SU-DHL-6 (cell line): Measurements from ENCODE around the gene ENKD1.

Experiments
- H2AFZ ChIP-seq: fragments of 200-600 bp; sonication (generic); 2 replicates; pipeline ENCODE4 v1.6.1; 2014; ENCODE audit warnings: low read depth, mild to moderate bottlenecking, moderate library complexity, mixed read lengths, antibody characterized with exemption, low read length; ENCODE audit not compliant: severe bottlenecking
- H3F3A ChIP-seq: fragments of 200-600 bp; shearing (Covaris generic); 2 replicates; pipeline ENCODE4 v1.6.0; 2016; ENCODE audit warnings: antibody characterized with exemption, mild to moderate bottlenecking; ENCODE audit not compliant: insufficient read depth
- H3K27ac ChIP-seq: fragments of 200-600 bp; sonication (generic); 2 replicates; pipeline ENCODE4 v1.5.1; 2016; ENCODE audit warnings: low read depth, mild to moderate bottlenecking, low read length, moderate library complexity, mixed read lengths
- H3K27me3 ChIP-seq: fragments of 200-600 bp; sonication (generic), shearing (Covaris generic); 2 replicates; pipeline ENCODE4 v1.6.0; 2014; ENCODE audit warnings: mild to moderate bottlenecking, low read length
- H3K36me3 ChIP-seq: fragments of 200-600 bp; sonication (generic); 2 replicates; pipeline ENCODE4 v1.6.1; 2014; ENCODE audit warnings: mild to moderate bottlenecking, low read length, mixed read lengths
- H3K4me2 ChIP-seq: fragments of 300-600, 200-600 bp; shearing (Covaris generic), sonication (generic); 2 replicates; pipeline ENCODE4 v1.6.0; 2014; ENCODE audit warnings: low read length, low read depth, mild to moderate bottlenecking; ENCODE audit not compliant: poor library complexity, severe bottlenecking
- H3K4me3 ChIP-seq: fragments of 200-600 bp; sonication (generic); 2 replicates; pipeline ENCODE4 v1.5.1; 2014; ENCODE audit warnings: antibody characterized with exemption, low read length, mild to moderate bottlenecking, mixed read lengths; ENCODE audit not compliant: insufficient read depth, poor library complexity, severe bottlenecking
- H3K79me2 ChIP-seq: fragments of 200-600 bp; sonication (generic); 2 replicates; pipeline ENCODE4 v1.6.1; 2014; ENCODE audit warnings: mild to moderate bottlenecking, low read length, moderate library complexity; ENCODE audit not compliant: insufficient read depth
- H3K9ac ChIP-seq: fragments of 200-600 bp; sonication (generic); 2 replicates; pipeline ENCODE4 v1.7.0; 2014; ENCODE audit warnings: mild to moderate bottlenecking, low read length
- H3K9me2 ChIP-seq: fragments of 200-600 bp; sonication (generic); replicated peaks from 2 replicates; pipeline ENCODE4 v1.6.1; 2014; ENCODE audit warnings: low read length; ENCODE audit not compliant: insufficient read depth
- H3K9me3 ChIP-seq: fragments of 200-600 bp; sonication (generic); 2 replicates; pipeline ENCODE4 v1.6.1; 2014; ENCODE audit warnings: low read length, mixed read lengths; ENCODE audit not compliant: insufficient read depth
- H4K20me1 ChIP-seq: fragments of 200-600 bp; sonication (generic); 2 replicates; pipeline ENCODE4 v1.6.1; 2014; ENCODE audit warnings: low read depth, mild to moderate bottlenecking, antibody characterized with exemption, low read length, moderate library complexity, mixed read lengths
- EZH2phosphoT487 ChIP-seq: fragments of 200-600 bp; sonication (generic), shearing (Covaris generic); conservative IDR thresholded peaks from 2 replicates; pipeline ENCODE4 v1.6.1; 2018; ENCODE audit warnings: mild to moderate bottlenecking, antibody characterized with exemption, low read length, moderate library complexity, mixed read lengths
- TF ChIP-seq, protein P1 (sequence below): fragments of 200-600 bp; sonication (generic); IDR thresholded peaks from one replicate; pipeline ENCODE4 v1.5.1; 2017; ENCODE audit warnings: antibody characterized with exemption, mild to moderate bottlenecking, low read length, moderate library complexity; ENCODE audit not compliant: insufficient read depth, poor library complexity, severe bottlenecking

The ENKD1 gene

GRCh38 chr16:67672306-67672705 is 5.8 kb upstream of the ENKD1 start:
- H3K9ac ChIP-seq: no peak overlapping the region

GRCh38 chr16:67669499-67670101 is 3.0 kb upstream of the ENKD1 start:
- H3K4me2 ChIP-seq: no peak overlapping the region
- H3K79me2 ChIP-seq: no peaks in the 10 kb centered on the region
- no peak overlapping the region for H3K9ac ChIP-seq
- no peak overlapping the region for H3K4me3 ChIP-seq
- H3F3A ChIP-seq: peaks cover 3% of the 10 kb centered on the region; the same call in 1 of the 2 replicates
- H2AFZ ChIP-seq: no peak overlapping the region
- H3K27ac ChIP-seq: no peak overlapping the region
- H3K27me3 ChIP-seq: no peaks in the 10 kb centered on the region
- no peak for TF ChIP-seq EZH2phosphoT487
- TF ChIP-seq, protein P1, sequence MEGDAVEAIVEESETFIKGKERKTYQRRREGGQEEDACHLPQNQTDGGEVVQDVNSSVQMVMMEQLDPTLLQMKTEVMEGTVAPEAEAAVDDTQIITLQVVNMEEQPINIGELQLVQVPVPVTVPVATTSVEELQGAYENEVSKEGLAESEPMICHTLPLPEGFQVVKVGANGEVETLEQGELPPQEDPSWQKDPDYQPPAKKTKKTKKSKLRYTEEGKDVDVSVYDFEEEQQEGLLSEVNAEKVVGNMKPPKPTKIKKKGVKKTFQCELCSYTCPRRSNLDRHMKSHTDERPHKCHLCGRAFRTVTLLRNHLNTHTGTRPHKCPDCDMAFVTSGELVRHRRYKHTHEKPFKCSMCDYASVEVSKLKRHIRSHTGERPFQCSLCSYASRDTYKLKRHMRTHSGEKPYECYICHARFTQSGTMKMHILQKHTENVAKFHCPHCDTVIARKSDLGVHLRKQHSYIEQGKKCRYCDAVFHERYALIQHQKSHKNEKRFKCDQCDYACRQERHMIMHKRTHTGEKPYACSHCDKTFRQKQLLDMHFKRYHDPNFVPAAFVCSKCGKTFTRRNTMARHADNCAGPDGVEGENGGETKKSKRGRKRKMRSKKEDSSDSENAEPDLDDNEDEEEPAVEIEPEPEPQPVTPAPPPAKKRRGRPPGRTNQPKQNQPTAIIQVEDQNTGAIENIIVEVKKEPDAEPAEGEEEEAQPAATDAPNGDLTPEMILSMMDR: no peak
- H3K9me3 ChIP-seq: no peaks in the 10 kb centered on the region
- no peaks in the 10 kb centered on the region for H3K36me3 ChIP-seq
- H4K20me1 ChIP-seq: no peaks in the 10 kb centered on the region
- no peaks in the 10 kb centered on the region for H3K9me2 ChIP-seq

More at GRCh38 chr16:67672306-67672705, 5.8 kb upstream of the ENKD1 start:
- Histone ChIP-seq H3K27ac (no peak overlapping the region), H3K27me3 (no peaks in the 10 kb centered on the region), H2AFZ (no peak overlapping the region), H3F3A (peaks cover 3% of the 10 kb centered on the region; the same call in 1 of the 2 replicates), H3K4me3 (no peak overlapping the region), H4K20me1 (no peaks in the 10 kb centered on the region), H3K79me2 (no peaks in the 10 kb centered on the region), H3K36me3 (no peaks in the 10 kb centered on the region), H3K9me3 (no peaks in the 10 kb centered on the region), H3K4me2 (no peak overlapping the region), H3K9me2 (no peaks in the 10 kb centered on the region)
- TF ChIP-seq EZH2phosphoT487: no peak

GRCh38 chr16:67668495-67669157 is 2.1 kb upstream of the ENKD1 start:
- no peaks in the 10 kb centered on the region for H4K20me1 ChIP-seq
- no peak overlapping the region for H3K4me2 ChIP-seq
- peak overlapping the region; percentile 40 for H3K27ac ChIP-seq
- no peaks in the 10 kb centered on the region for H3K79me2 ChIP-seq
- no peaks in the 10 kb centered on the region for H3K27me3 ChIP-seq
- TF ChIP-seq, protein P1: peak; percentile 13
- TF ChIP-seq EZH2phosphoT487: no peak
- no peaks in the 10 kb centered on the region for H3K9me2 ChIP-seq
- no peaks in the 10 kb centered on the region for H3K9me3 ChIP-seq
- no peaks in the 10 kb centered on the region for H3K36me3 ChIP-seq
- peaks cover 3% of the 10 kb centered on the region; the same call in 1 of the 2 replicates for H3F3A ChIP-seq
- H3K4me3 ChIP-seq: no peak overlapping the region
- H3K9ac ChIP-seq: no peak overlapping the region
- no peak overlapping the region for H2AFZ ChIP-seq
